Measurements from ENCODE around the gene GDF3.

GRCh38 chr12:7693793-7694192 is 1.8 kb downstream of the GDF3 start:
- no peak for TF ChIP-seq ZNF274 (IDR thresholded peaks at IDR 0.05; ENCODE audit: low read depth, low read length)
- no peak for TF ChIP-seq YY1 (IDR thresholded peaks at IDR 0.05; ENCODE audit: insufficient read depth, insufficient read length)
